Thyroid gland (tissue), 4 donors: ENCODE data around the gene ZNF516. TPM values are rescaled to one million over a fixed set of nuclear protein-coding genes. Genes with fewer than 3 reads are reported as not detected.

Experiments used
- DNase-seq, 2 donors: peaks; one replicate each; pipeline ENCODE4 v3.0.0-alpha.2; 2019
- H3K27ac ChIP-seq, 3 donors: fragments of 200-600 bp; sonication (generic); 1 replicate in 2 of 3; 2 replicates in 1 of 3; pipeline ENCODE4 v1.5.1; 2016 to 2019; ENCODE audit warnings: mild to moderate bottlenecking in 1 of 3, moderate library complexity in 1 of 3
- H3K27me3 ChIP-seq: fragments of 200-600 bp; sonication (generic); one replicate; pipeline ENCODE4 v1.5.1; 2019
- H3K36me3 ChIP-seq, 2 donors: fragments of 200-600 bp; sonication (generic); one replicate each; pipeline ENCODE4 v1.5.1; 2016 to 2019
- H3K4me1 ChIP-seq, 2 donors: fragments of 200-600 bp; sonication (generic); one replicate each; pipeline ENCODE4 v1.5.1; 2017 to 2019
- H3K4me3 ChIP-seq, 3 donors: fragments of 200-600 bp; sonication (generic); replicated peaks in 1 of 3; 1 replicate in 2 of 3; 2 replicates in 1 of 3; pipeline ENCODE4 v1.5.1; 2016; ENCODE audit warnings: mild to moderate bottlenecking in 1 of 3
- H3K9me3 ChIP-seq: fragments of 200-600 bp; sonication (generic); one replicate; pipeline ENCODE4 v1.5.1; 2017
- CTCF ChIP-seq, 6 experiments: fragments of 200-600 bp in 3 of 6; fragments of 450-650 bp in 3 of 6; sonication (generic) in 3 of 6; IDR thresholded peaks; one replicate each; pipeline ENCODE4 v1.5.1; 2016 to 2019; ENCODE audit warnings: antibody characterized with exemption in 6 of 6, mild to moderate bottlenecking in 2 of 6, inconsistent platforms in 1 of 6, moderate library complexity in 1 of 6
- POLR2A ChIP-seq, 2 donors: fragments of 450-650 bp; IDR thresholded peaks; one replicate each; pipeline ENCODE4 v1.6.1; 2017; ENCODE audit warnings: antibody characterized with exemption in 2 of 2, mild to moderate bottlenecking in 2 of 2, moderate library complexity in 1 of 2
- WGBS, 2 donors: methylation state at CpG; one replicate each; pipeline ENCODE4 v1.1.5; 2017; 5-methylcytosine and 5-hydroxymethylcytosine counted together
- intact Hi-C: fragments of 100-400 bp; cut with DNase I; formaldehyde crosslinking; loops from one replicate; pipeline ENCODE4 v1.15.1; 2023
- total RNA-seq, 4 donors: library from RNA; depleted of rRNA; stranded (reverse); fragments of >200 nt; gene quantifications; one replicate each; pipeline ENCODE4 v1.2.3, GENCODE V29; 2016

ZNF516 gene
- total RNA-seq, 4 donors from 2014 or later = 25.4 to 44.8 (median 28.6) TPM

- no peaks in the 10 kb centered on the region for H3K9me3 ChIP-seq
- intact Hi-C loops = no loop called here
- H3K4me1 ChIP-seq = peaks cover 2 to 5% of the 10 kb centered on the region in 2 donors
- no peak for DNase-seq
- no peak overlapping the region for H3K4me3 ChIP-seq
- H3K36me3 ChIP-seq = no peaks in the 10 kb centered on the region
- H3K27ac ChIP-seq = no peak overlapping the region
- TF ChIP-seq POLR2A (IDR thresholded peaks at IDR 0.05) = no peak
- no peak for TF ChIP-seq CTCF (IDR thresholded peaks at IDR 0.05)
- WGBS, 2 donors = 92 to 95% methylated on average over 13 of the region's 13 CpGs
- no peaks in the 10 kb centered on the region for H3K27me3 ChIP-seq
Observed at GRCh38 chr18:76482267-76482666, 12.8 kb downstream of the ZNF516 start.

GRCh38 chr18:76480913-76481312 is 14.1 kb downstream of the ZNF516 start:
- TF ChIP-seq POLR2A (IDR thresholded peaks at IDR 0.05) = no peak
- no peak for TF ChIP-seq CTCF (IDR thresholded peaks at IDR 0.05)
- WGBS, 2 donors = 81 to 85% methylated on average over 3 of the region's 3 CpGs
- H3K4me3 ChIP-seq = no peak overlapping the region
- no peaks in the 10 kb centered on the region for H3K9me3 ChIP-seq
- intact Hi-C loops = no loop called here
- H3K36me3 ChIP-seq = no peaks in the 10 kb centered on the region
- no peak for DNase-seq
- peaks cover 3 to 7% of the 10 kb centered on the region in 2 donors for H3K4me1 ChIP-seq
- H3K27me3 ChIP-seq = no peaks in the 10 kb centered on the region
- no peak overlapping the region for H3K27ac ChIP-seq

- intact Hi-C loops = no loop called here
- peaks cover 3 to 7% of the 10 kb centered on the region in 2 donors for H3K4me1 ChIP-seq
- WGBS, 2 donors = 87 to 96% methylated on average over 13 of the region's 13 CpGs
- no peaks in the 10 kb centered on the region for H3K36me3 ChIP-seq
- no peak overlapping the region for H3K27ac ChIP-seq
- no peaks in the 10 kb centered on the region for H3K27me3 ChIP-seq
- TF ChIP-seq CTCF (IDR thresholded peaks at IDR 0.05) (no peak), POLR2A (IDR thresholded peaks at IDR 0.05) (no peak)
- no peak overlapping the region for H3K4me3 ChIP-seq
- no peaks in the 10 kb centered on the region for H3K9me3 ChIP-seq
- no peak for DNase-seq
Observed at GRCh38 chr18:76479351-76480238, 15.4 kb downstream of the ZNF516 start.

- no peak for TF ChIP-seq POLR2A (IDR thresholded peaks at IDR 0.05)
- no peak for TF ChIP-seq CTCF (IDR thresholded peaks at IDR 0.05)
- H3K4me1 ChIP-seq = peaks cover 10 to 19% of the 10 kb centered on the region in 2 donors
Observed at GRCh38 chr18:76476665-76477561, 18.1 kb downstream of the ZNF516 start.

More at GRCh38 chr18:76476665-76477561, 18.1 kb downstream of the ZNF516 start:
- Histone ChIP-seq H3K9me3 (no peaks in the 10 kb centered on the region), H3K27me3 (no peaks in the 10 kb centered on the region), H3K27ac (peak overlapping the region in 2 of 3 donors; percentile 7 to 46), H3K4me3 (no peak overlapping the region), H3K36me3 (no peaks in the 10 kb centered on the region)
- no peak for DNase-seq
- intact Hi-C loops = no loop called here
- 57 to 66% methylated on average over 16 of the region's 16 CpGs for WGBS, 2 donors
